H1 (cell line): ENCODE data around the gene OR4E1. TPM values are rescaled to one million over a fixed set of nuclear protein-coding genes. Genes with fewer than 3 reads are reported as not detected.
"Not testable (repeated sequence)": the region's sequence is repeated elsewhere in the genome, so short reads cannot be mapped to it uniquely, and the experiment has no call there.

Experiments used
- CTCF ChIA-PET: fragments of 300-600 bp; sonication (Branson Sonifier 250); formaldehyde crosslinking; loops from one replicate; lab custom pipeline; 2021; ENCODE audit not compliant: partially characterized antibody; lab: Charles Lee
- POLR2A ChIA-PET: fragments of 300-600 bp; sonication (Branson Sonifier 250); formaldehyde crosslinking; loops from one replicate; lab custom pipeline; 2021; ENCODE audit warnings: inconsistent platforms; ENCODE audit not compliant: partially characterized antibody; lab: Charles Lee
- DNase-seq, 2 experiments: peaks; one replicate each; pipeline versions ENCODE4 v3.0.0 to v3.0.0-alpha.2; 2010 to 2022; ENCODE audit warnings: low spot score in 2 of 2, low read depth in 1 of 2, mixed read lengths in 1 of 2
- FAIRE-seq: peaks from 2 replicates; lab custom pipeline; 2011; peaks lifted over from hg19 to GRCh38; lab: Jason Lieb, UNC
- H2AFZ ChIP-seq: 2 replicates; pipeline ENCODE4 v1.8.1; 2012; ENCODE audit warnings: low read length, inconsistent platforms
- H2AK5ac ChIP-seq: 2 replicates; pipeline ENCODE4 v1.6.1; 2013; ENCODE audit warnings: low read depth, low read length
- H2BK120ac ChIP-seq: replicated peaks from 2 replicates; pipeline ENCODE3; 2013; ENCODE audit warnings: low read depth, low read length, inconsistent platforms
- H2BK12ac ChIP-seq: 2 replicates; pipeline ENCODE4 v1.6.1; 2013; ENCODE audit warnings: low read depth, low read length
- H2BK15ac ChIP-seq: 2 replicates; pipeline ENCODE4 v1.6.1; 2013; ENCODE audit warnings: low read length
- H2BK20ac ChIP-seq: 2 replicates; pipeline ENCODE4 v1.6.1; 2013; ENCODE audit warnings: low read length
- H2BK5ac ChIP-seq: 2 replicates; pipeline ENCODE4 v1.6.1; 2013; ENCODE audit warnings: low read depth, low read length
- H3K14ac ChIP-seq: 2 replicates; pipeline ENCODE4 v1.6.1; 2013; ENCODE audit warnings: inconsistent platforms; ENCODE audit not compliant: insufficient read length
- H3K18ac ChIP-seq: 2 replicates; pipeline ENCODE4 v1.6.1; 2013; ENCODE audit warnings: low read length; ENCODE audit errors: extremely low read depth
- H3K23ac ChIP-seq: 2 replicates; pipeline ENCODE4 v1.6.1; 2013; ENCODE audit warnings: inconsistent platforms; ENCODE audit not compliant: insufficient read length
- H3K23me2 ChIP-seq: 2 replicates; pipeline ENCODE4 v1.6.1; 2013; ENCODE audit warnings: low read depth, low read length
- H3K27ac ChIP-seq: 2 replicates; pipeline ENCODE4 v1.6.1; 2011; ENCODE audit warnings: low read depth, low read length, inconsistent platforms
- H3K27me3 ChIP-seq, 4 experiments: replicated peaks in 1 of 4; 1 replicate in 1 of 4; 2 replicates in 3 of 4; pipeline versions ENCODE4 v1.6.1 to v1.8.1; 2011 to 2013; ENCODE audit warnings: low read length in 3 of 4, mild to moderate bottlenecking in 3 of 4, inconsistent platforms in 2 of 4, mixed read lengths in 2 of 4, moderate library complexity in 1 of 4; ENCODE audit not compliant: control insufficient read depth in 3 of 4, insufficient read depth in 3 of 4; ENCODE audit errors: extremely low read depth in 1 of 4
- H3K36me3 ChIP-seq, 4 experiments: 2 replicates each; pipeline versions ENCODE4 v1.6.1 to v1.8.1; 2011 to 2013; ENCODE audit warnings: mild to moderate bottlenecking in 4 of 4, low read length in 3 of 4, moderate library complexity in 2 of 4, control low read depth in 1 of 4, inconsistent platforms in 1 of 4; ENCODE audit not compliant: insufficient read depth in 4 of 4, control insufficient read depth in 2 of 4
- H3K4ac ChIP-seq: replicated peaks from 2 replicates; pipeline ENCODE3; 2013; ENCODE audit warnings: low read length, low read depth, mixed read lengths, inconsistent platforms; ENCODE audit not compliant: insufficient read length
- H3K4me1 ChIP-seq, 4 experiments: replicated peaks in 1 of 4; 1 replicate in 1 of 4; 2 replicates in 3 of 4; pipeline versions ENCODE4 v1.6.1 to v1.8.1; 2011 to 2013; ENCODE audit warnings: low read length in 3 of 4, inconsistent platforms in 2 of 4, mixed read lengths in 1 of 4; ENCODE audit not compliant: insufficient read depth in 4 of 4, control insufficient read depth in 3 of 4
- H3K4me2 ChIP-seq, 2 experiments: 2 replicates each; pipeline versions ENCODE4 v1.6.1 to v1.8.1; 2011 to 2013; ENCODE audit warnings: low read depth in 2 of 2, low read length in 2 of 2, control low read depth in 1 of 2, inconsistent platforms in 1 of 2, mild to moderate bottlenecking in 1 of 2; ENCODE audit not compliant: insufficient read depth in 1 of 2
- H3K4me3 ChIP-seq, 4 experiments: fragments of 200-600, 300-600 bp in 1 of 4; sonication (generic), shearing (Covaris generic), sonication (Bioruptor Twin) in 1 of 4; 2 replicates each; pipeline versions ENCODE4 v1.5.1 to v1.8.1; 2011 to 2016; ENCODE audit warnings: low read length in 4 of 4, low read depth in 3 of 4, control low read depth in 2 of 4, inconsistent platforms in 2 of 4, mild to moderate bottlenecking in 2 of 4, mixed read lengths in 1 of 4, moderate library complexity in 1 of 4; ENCODE audit not compliant: insufficient read depth in 2 of 4; ENCODE audit errors: extremely low read depth in 1 of 4
- H3K56ac ChIP-seq: replicated peaks from 2 replicates; pipeline ENCODE3; 2013; ENCODE audit warnings: low read depth, mild to moderate bottlenecking, mixed read lengths, low read length, inconsistent platforms; ENCODE audit not compliant: insufficient read length
- H3K79me1 ChIP-seq: 2 replicates; pipeline ENCODE4 v1.6.1; 2013; ENCODE audit warnings: low read depth, low read length, control low read depth
- H3K79me2 ChIP-seq, 2 experiments: 2 replicates each; pipeline versions ENCODE4 v1.6.1 to v1.8.1; 2012 to 2013; ENCODE audit warnings: low read length in 2 of 2, mild to moderate bottlenecking in 2 of 2, inconsistent platforms in 1 of 2; ENCODE audit not compliant: insufficient read depth in 2 of 2, control insufficient read depth in 1 of 2
- H3K9ac ChIP-seq, 4 experiments: replicated peaks in 1 of 4; 1 replicate in 1 of 4; 2 replicates in 3 of 4; pipeline versions ENCODE4 v1.6.1 to v1.8.1; 2011 to 2013; ENCODE audit warnings: low read depth in 3 of 4, low read length in 3 of 4, control low read depth in 2 of 4, mild to moderate bottlenecking in 2 of 4, moderate library complexity in 2 of 4, inconsistent platforms in 1 of 4; ENCODE audit errors: extremely low read depth in 1 of 4
- H3K9me3 ChIP-seq, 2 experiments: 2 replicates each; pipeline versions ENCODE4 v1.6.1 to v1.8.1; 2012 to 2013; ENCODE audit warnings: mild to moderate bottlenecking in 2 of 2, moderate library complexity in 2 of 2, control low read depth in 1 of 2, inconsistent platforms in 1 of 2, low read depth in 1 of 2, low read length in 1 of 2, mixed read lengths in 1 of 2; ENCODE audit not compliant: insufficient read depth in 2 of 2
- H4K20me1 ChIP-seq, 2 experiments: replicated peaks in 1 of 2; 2 replicates each; pipeline versions ENCODE3 to v1.8.1; 2011 to 2013; ENCODE audit warnings: inconsistent platforms in 2 of 2, low read length in 2 of 2, mild to moderate bottlenecking in 1 of 2; ENCODE audit not compliant: insufficient read depth in 2 of 2, control insufficient read depth in 1 of 2
- H4K5ac ChIP-seq: 2 replicates; pipeline ENCODE4 v1.6.1; 2013; ENCODE audit warnings: low read length, low read depth, mixed read lengths, inconsistent platforms; ENCODE audit not compliant: insufficient read length
- H4K8ac ChIP-seq: 2 replicates; pipeline ENCODE4 v1.8.0; 2013; ENCODE audit warnings: mild to moderate bottlenecking, moderate library complexity, low read length, inconsistent platforms; ENCODE audit not compliant: insufficient read depth; ENCODE audit errors: extremely low read depth
- H4K91ac ChIP-seq: replicated peaks from 2 replicates; pipeline ENCODE3; 2013; ENCODE audit warnings: low read length, mixed read lengths, inconsistent platforms; ENCODE audit not compliant: insufficient read length
- BRCA1 ChIP-seq: IDR thresholded peaks from 2 replicates; pipeline ENCODE4 v1.6.1; 2012; ENCODE audit warnings: low read depth, low read length, improper control_type of control experiment
- GTF2F1 ChIP-seq: IDR thresholded peaks from 2 replicates; pipeline ENCODE4 v1.6.1; 2012; ENCODE audit warnings: low read depth, low read length, improper control_type of control experiment, borderline replicate concordance
- NANOG ChIP-seq: IDR thresholded peaks from 2 replicates; pipeline ENCODE4 v1.6.1; 2011; ENCODE audit warnings: low read length, low read depth, mild to moderate bottlenecking, inconsistent platforms; ENCODE audit not compliant: insufficient read depth, poor library complexity, severe bottlenecking
- RFX5 ChIP-seq: IDR thresholded peaks from 2 replicates; pipeline ENCODE4 v1.6.1; 2011; ENCODE audit warnings: low read depth, low read length, improper control_type of control experiment, borderline replicate concordance
- SAP30 ChIP-seq: fragments of 300-600 bp; sonication (generic); IDR thresholded peaks from 2 replicates; pipeline ENCODE4 v1.7.1; 2012; ENCODE audit warnings: low read length, moderate library complexity, mild to moderate bottlenecking, inconsistent platforms; ENCODE audit not compliant: insufficient read depth, insufficient replicate concordance
- WGBS, 2 experiments: shearing (Covaris generic) in 1 of 2; methylation state at CpG; one replicate each; pipeline versions ENCODE4 v1.1.6 to v1.1.7; 2013 to 2015; ENCODE audit warnings: low lambda C conversion rate in 2 of 2, mixed read lengths in 2 of 2, inconsistent platforms in 1 of 2, low coverage in 1 of 2, missing lambda C conversion rate in 1 of 2; ENCODE audit not compliant: insufficient replicate concordance in 2 of 2, insufficient coverage in 1 of 2, insufficient read length in 1 of 2; ENCODE audit errors: extremely low coverage in 1 of 2, missing lambda C conversion rate in 1 of 2; 5-methylcytosine and 5-hydroxymethylcytosine counted together
- polyA plus RNA-seq, 7 experiments: library from polyadenylated mRNA; depleted of rRNA in 3 of 7; stranded (reverse) in 5 of 7; unstranded in 2 of 7; fragments of >200 nt in 5 of 7; fragments of 200-250 nt in 2 of 7; gene quantifications; 1 replicate in 5 of 7; 2 replicates in 1 of 7; 4 replicates in 1 of 7; pipeline versions ENCODE4 v1.2.1 to v1.2.3, GENCODE V29; 2011 to 2013; ENCODE audit warnings: missing spikeins in 2 of 7, mixed read lengths in 2 of 7
- total RNA-seq: library from RNA; stranded (reverse); fragmentation: NEBNext Ultra II Directional; extraction: Animal tissue kit (Norgen Biotek cat#: 25700); gene quantifications from 2 replicates; pipeline ENCODE4 v1.2.1, GENCODE V29; 2021

OR4E1 gene
- total and polyA plus RNA-seq, 2 of the 8 experiments (the other 6 are each of a cell fraction or from before 2014, with no cell fraction given) = not detected

GRCh38 chr14:21699551-21699950 lies 25.9 kb upstream of the OR4E1 start (continued):
- TF ChIP-seq GTF2F1 (no peak), RFX5 (no peak), BRCA1 (no peak), NANOG (no peak), SAP30 (no peak)

GRCh38 chr14:21698538-21698937 lies 24.9 kb upstream of the OR4E1 start:
- CTCF ChIA-PET, H2BK120ac ChIP-seq, H3K79me1 ChIP-seq, H4K91ac ChIP-seq, H3K56ac ChIP-seq, H3K9me3 ChIP-seq, FAIRE-seq, H3K23ac ChIP-seq, H3K18ac ChIP-seq, H3K4me3 ChIP-seq, POLR2A ChIA-PET, H3K4me2 ChIP-seq, H3K9ac ChIP-seq, H3K23me2 ChIP-seq, H3K36me3 ChIP-seq, H4K20me1 ChIP-seq, DNase-seq, H3K79me2 ChIP-seq, H4K5ac ChIP-seq, H2AK5ac ChIP-seq, H2BK5ac ChIP-seq, H3K4me1 ChIP-seq, H3K27me3 ChIP-seq, H4K8ac ChIP-seq, H2AFZ ChIP-seq, H3K14ac ChIP-seq, H2BK20ac ChIP-seq, H3K4ac ChIP-seq, H2BK12ac ChIP-seq, H2BK15ac ChIP-seq, H3K27ac ChIP-seq: not testable (repeated sequence)
- WGBS, 2 experiments = 100% methylated on average over 2 of the region's 3 CpGs; no CpG with 5 or more reads in 1 of the 2 experiments
